Right atrium auricular region (tissue), 2 donors: ENCODE results near the gene APEH. TPM values are rescaled to one million over a fixed set of nuclear protein-coding genes. Genes with fewer than 3 reads are reported as not detected.

ENCODE experiments used
- DNase-seq: peaks from one replicate; pipeline ENCODE4 v3.0.0-alpha.2; 2019; ENCODE audit warnings: low spot score
- H3K27ac ChIP-seq, 2 donors: fragments of 200-600 bp; sonication (generic); 1 replicate in 1 of 2; 2 replicates in 1 of 2; pipeline ENCODE4 v1.5.1; 2016 to 2019
- H3K27me3 ChIP-seq, 2 donors: fragments of 200-600 bp; sonication (generic); one replicate each; pipeline versions ENCODE4 v1.5.1 to v1.6.0; 2017 to 2019
- H3K36me3 ChIP-seq: fragments of 200-600 bp; sonication (generic); one replicate; pipeline ENCODE4 v1.5.1; 2016
- H3K4me1 ChIP-seq, 2 donors: fragments of 200-600 bp; sonication (generic); one replicate each; pipeline versions ENCODE4 v1.5.1 to v1.6.0; 2017 to 2019
- H3K4me3 ChIP-seq, 2 donors: fragments of 200-600 bp; sonication (generic); 1 replicate in 1 of 2; 2 replicates in 1 of 2; pipeline ENCODE4 v1.5.1; 2017 to 2019; ENCODE audit warnings: mild to moderate bottlenecking in 1 of 2, moderate library complexity in 1 of 2
- H3K9me3 ChIP-seq, 2 donors: fragments of 200-600 bp; sonication (generic); one replicate each; pipeline ENCODE4 v1.5.1; 2019
- total RNA-seq, 2 donors: library from RNA; depleted of rRNA; stranded (reverse); fragments of >200 nt; gene quantifications; one replicate each; pipeline ENCODE4 v1.1.0, GENCODE V29; 2016
- TF ChIP-seq, protein P1 (sequence below), 2 donors: fragments of 200-600 bp; sonication (generic); IDR thresholded peaks; one replicate each; pipeline ENCODE4 v1.5.1; 2019; ENCODE audit warnings: antibody characterized with exemption in 2 of 2

Gene APEH
- total RNA-seq, 2 donors from 2014 or later: 61.1 to 67.5 TPM

DNA sequence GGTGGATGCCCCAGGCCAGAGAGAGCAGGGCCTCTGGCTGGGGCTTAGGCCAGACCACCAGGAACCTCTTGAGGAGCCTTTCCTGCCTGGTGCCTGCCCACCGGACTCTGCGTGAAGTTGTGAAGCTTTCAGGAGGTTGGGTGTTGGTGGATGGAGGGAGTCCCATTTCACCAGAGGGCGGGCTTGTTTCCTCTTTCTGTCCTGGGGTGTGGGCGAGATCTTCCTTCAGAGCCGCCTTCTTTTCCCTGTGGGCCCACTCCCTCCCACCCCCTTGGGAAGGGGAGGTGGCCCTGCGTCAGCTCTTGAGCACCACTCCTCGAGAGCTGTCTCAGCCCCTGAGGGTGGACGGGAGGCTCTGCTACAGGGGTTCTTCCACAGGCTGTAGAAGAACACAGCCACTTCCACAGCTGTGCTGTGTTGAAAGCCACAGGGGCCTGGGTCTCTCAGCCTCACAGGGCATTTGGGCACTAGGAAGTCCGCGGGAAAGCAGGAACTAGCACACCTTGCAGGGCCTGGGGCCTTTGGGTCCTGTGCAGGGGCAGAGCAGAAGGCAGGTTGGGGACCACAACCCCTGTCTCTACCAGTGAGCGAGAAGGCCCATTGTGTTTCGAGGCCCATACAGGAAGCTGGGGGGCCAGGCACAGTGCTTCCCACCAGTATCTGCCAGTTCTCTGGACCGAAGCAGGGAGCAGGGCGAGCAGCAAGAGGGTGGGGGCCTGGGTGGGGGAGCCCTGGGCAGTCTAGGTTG is 43.2 kb downstream of the APEH start:
- peaks cover 28% of the 10 kb centered on the region for H3K36me3 ChIP-seq

DNA sequence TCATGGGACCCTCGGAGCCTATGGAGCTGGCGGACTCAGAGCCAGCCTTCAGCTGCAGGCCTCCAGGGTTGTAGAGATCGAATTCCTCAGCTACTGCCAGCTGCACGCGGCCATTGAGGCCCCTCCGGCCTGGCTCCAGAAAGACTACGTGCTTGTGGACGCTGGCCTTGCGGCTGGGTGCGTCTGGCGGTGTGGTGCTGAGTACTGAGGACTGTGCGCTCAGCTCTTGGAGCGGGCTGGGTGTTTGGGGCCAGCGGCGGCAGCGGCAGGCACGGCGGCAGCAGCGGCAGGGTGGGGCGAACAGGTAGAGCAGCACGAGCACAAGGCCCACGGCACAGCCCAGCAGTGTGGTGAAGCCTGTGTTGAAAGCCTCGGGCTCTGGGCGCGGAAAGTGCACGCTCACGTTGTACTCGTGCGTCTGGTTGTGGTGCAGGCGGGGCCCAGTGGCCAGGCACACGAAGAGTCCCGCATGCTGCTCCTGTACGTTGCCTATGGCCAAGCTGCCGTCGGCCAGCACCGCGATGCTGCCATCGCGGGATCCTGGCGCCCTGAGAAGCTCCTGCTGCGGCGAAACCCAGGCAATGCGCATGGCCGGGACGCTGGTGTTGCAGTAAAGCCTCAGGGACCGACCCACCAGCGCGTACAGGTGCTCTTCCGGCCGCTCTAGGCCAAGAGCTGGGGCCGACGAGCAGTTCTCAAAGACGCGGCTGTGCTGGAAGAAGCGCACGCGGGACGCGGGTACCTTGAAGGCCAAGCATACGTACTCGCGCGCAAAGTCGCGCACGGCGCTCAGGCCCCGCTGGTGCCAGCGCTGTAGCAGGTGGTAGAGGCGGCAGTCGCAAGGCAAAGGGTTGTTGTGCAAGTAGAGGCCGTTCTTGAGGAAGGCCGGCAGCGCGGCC is 44.1 kb downstream of the APEH start:
- H3K27ac ChIP-seq: no peak overlapping the region
- no peak overlapping the region for H3K4me3 ChIP-seq
- H3K4me1 ChIP-seq: peaks cover 0 to 27% of the 10 kb centered on the region in 2 donors
- H3K27me3 ChIP-seq: no peaks in the 10 kb centered on the region
- no peaks in the 10 kb centered on the region for H3K9me3 ChIP-seq
- TF ChIP-seq, protein P1, sequence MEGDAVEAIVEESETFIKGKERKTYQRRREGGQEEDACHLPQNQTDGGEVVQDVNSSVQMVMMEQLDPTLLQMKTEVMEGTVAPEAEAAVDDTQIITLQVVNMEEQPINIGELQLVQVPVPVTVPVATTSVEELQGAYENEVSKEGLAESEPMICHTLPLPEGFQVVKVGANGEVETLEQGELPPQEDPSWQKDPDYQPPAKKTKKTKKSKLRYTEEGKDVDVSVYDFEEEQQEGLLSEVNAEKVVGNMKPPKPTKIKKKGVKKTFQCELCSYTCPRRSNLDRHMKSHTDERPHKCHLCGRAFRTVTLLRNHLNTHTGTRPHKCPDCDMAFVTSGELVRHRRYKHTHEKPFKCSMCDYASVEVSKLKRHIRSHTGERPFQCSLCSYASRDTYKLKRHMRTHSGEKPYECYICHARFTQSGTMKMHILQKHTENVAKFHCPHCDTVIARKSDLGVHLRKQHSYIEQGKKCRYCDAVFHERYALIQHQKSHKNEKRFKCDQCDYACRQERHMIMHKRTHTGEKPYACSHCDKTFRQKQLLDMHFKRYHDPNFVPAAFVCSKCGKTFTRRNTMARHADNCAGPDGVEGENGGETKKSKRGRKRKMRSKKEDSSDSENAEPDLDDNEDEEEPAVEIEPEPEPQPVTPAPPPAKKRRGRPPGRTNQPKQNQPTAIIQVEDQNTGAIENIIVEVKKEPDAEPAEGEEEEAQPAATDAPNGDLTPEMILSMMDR (IDR thresholded peaks at IDR 0.05): no peak
- peaks cover 30% of the 10 kb centered on the region for H3K36me3 ChIP-seq
- DNase-seq: no peak

More for the DNA sequence above, 43.2 kb downstream of the APEH start:
- peaks cover 0 to 19% of the 10 kb centered on the region in 2 donors for H3K4me1 ChIP-seq
- H3K4me3 ChIP-seq: no peak overlapping the region
- TF ChIP-seq, protein P1 (IDR thresholded peaks at IDR 0.05): no peak
- no peak overlapping the region for H3K27ac ChIP-seq
- H3K9me3 ChIP-seq: no peaks in the 10 kb centered on the region
- no peak for DNase-seq
- no peaks in the 10 kb centered on the region for H3K27me3 ChIP-seq

DNA sequence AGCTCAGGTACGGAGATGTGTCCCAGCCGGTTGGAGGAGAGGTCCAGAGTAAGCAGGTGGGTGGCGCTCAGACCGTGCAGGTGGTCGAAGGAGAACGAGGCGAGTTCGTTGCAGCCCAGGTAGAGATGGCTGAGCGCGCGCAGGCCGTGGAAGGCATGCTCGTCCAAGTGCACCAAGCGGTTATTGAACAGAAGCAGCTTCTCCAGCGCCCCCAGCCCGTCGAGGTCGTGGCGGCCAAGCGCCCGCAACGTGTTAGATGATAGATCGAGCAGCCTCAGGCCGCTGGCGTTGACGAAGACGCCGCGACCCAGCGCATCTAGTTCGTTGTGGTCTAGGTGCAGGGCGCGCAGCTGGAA is 44.7 kb downstream of the APEH start:
- Histone ChIP-seq H3K4me1 (peaks cover 0 to 30% of the 10 kb centered on the region in 2 donors), H3K4me3 (peak overlapping the region; percentile 39 to 62), H3K27ac (no peak overlapping the region), H3K36me3 (peaks cover 30% of the 10 kb centered on the region), H3K9me3 (no peaks in the 10 kb centered on the region), H3K27me3 (no peaks in the 10 kb centered on the region)
- TF ChIP-seq, protein P1 (IDR thresholded peaks at IDR 0.05): no peak
- DNase-seq: no peak

DNA sequence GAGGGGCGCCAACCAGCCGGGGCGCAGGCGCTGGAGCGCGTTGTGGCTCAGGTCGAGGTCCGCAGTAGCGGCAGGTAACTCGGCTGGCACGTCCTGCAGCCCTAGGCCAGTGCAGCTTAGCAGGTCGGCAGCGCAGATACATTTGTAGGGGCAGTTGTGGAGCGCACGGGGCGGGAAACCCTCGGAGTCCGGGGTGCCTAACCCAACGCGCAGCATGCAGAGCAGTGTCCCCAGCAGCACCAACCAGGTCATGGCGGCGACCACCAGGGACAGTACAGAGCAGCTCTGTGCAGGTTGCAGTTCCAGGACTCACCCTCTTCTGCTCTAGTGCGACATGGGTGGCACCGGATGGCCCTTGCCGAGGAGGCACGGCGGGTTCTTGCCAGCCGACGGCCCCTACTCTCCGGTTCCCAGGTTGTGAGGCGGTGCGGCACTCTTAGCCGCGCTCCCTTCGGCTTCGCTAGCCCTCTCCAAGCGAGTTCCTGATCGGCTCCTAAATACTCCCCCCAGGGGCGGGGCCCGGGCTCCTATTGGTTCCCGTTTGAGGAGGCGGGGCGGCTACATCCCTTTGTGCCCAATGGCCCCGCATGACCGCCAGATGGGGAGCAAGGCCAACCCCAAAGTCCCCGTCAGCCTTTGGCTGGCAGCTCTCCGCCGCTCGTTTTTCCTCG is 45.2 kb downstream of the APEH start, which contains the start of gene AMIGO3:
AMIGO3 (minus strand) TSS at position 471 of the 671 bp plus-strand sequence; CDS start at position 252, 219 bp downstream.
- peak within 1 kb of the TSS; percentile 62 to 64 for H3K27ac ChIP-seq
- H3K4me3 ChIP-seq: peak within 1 kb of the TSS; percentile 39 to 62
- peaks cover 0 to 33% of the 10 kb centered on the region in 2 donors for H3K4me1 ChIP-seq
- no peaks in the 10 kb centered on the region for H3K9me3 ChIP-seq
- H3K36me3 ChIP-seq: peaks cover 30% of the 10 kb centered on the region
- DNase-seq: peak; percentile 97
- no peaks in the 10 kb centered on the region for H3K27me3 ChIP-seq
- TF ChIP-seq, protein P1 (IDR thresholded peaks at IDR 0.05): peak; percentile 28 to 67

DNA sequence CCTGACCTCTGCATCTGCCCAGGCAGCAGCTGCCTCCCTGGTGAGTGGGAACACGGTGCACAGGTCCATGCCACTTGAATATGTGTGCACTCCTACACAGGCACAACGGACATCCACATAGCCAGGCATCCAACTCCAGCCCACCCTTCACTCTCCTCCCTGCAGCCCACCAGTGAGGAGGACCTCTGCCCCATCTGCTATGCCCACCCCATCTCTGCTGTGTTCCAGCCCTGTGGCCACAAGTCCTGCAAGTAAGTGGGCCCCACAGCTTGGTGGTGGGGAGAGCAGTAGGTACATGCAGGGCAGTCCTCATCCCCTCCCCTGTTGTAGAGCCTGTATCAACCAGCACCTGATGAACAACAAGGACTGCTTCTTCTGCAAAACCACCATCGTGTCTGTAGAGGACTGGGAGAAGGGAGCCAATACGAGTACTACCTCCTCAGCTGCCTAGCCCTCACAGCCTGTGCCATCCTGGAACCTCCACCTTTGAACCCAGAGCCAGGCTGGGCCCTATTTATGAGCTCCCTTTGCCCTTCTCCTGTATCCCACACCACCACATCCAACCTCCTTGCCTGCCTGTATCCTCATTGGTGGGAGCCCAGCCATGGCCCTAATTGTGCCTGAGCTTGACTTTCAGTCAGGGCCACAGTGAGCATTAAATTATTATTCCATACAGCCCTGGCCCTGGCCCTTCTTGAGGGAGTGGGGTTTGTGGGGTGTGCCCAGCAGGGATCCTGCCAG is 46.9 kb downstream of the APEH start:
- no peak overlapping the region for H3K4me3 ChIP-seq
- H3K9me3 ChIP-seq: no peaks in the 10 kb centered on the region
- TF ChIP-seq, protein P1 (IDR thresholded peaks at IDR 0.05): no peak
- H3K4me1 ChIP-seq: peaks cover 0 to 39% of the 10 kb centered on the region in 2 donors
- peaks cover 28% of the 10 kb centered on the region for H3K36me3 ChIP-seq
- no peak overlapping the region for H3K27ac ChIP-seq
- no peak for DNase-seq
- no peaks in the 10 kb centered on the region for H3K27me3 ChIP-seq
